C4-2B (cell line): ENCODE measurements around the gene OR2A2.

Experiments used
- ZFX ChIP-seq: fragments of 450-650 bp; IDR thresholded peaks from 2 replicates; pipeline ENCODE4 v1.6.1; 2017
- TF ChIP-seq, protein P1 (sequence below): fragments of 450-650 bp; conservative IDR thresholded peaks from 2 replicates; pipeline ENCODE4 v1.5.1; 2017; ENCODE audit warnings: mild to moderate bottlenecking

DNA sequence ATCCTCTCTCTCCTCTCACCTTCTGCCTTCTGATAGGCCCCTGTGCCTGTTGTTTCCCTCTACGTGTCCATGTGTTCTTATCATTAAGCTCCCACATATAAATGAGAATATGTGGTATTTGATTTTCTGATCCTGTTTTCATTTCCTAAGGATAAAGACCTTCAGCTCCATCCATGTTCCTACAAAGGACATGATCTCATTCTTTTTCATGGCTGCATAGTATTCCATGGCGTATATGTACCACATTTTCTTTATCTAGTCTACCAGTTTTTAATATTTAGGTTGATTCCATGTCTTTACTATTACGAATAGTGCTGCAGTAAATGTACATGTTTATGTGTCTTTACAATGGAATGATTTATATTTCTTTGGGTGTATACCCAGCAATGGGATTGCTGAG lies 18.7 kb upstream of the OR2A2 start:
- TF ChIP-seq, protein P1, sequence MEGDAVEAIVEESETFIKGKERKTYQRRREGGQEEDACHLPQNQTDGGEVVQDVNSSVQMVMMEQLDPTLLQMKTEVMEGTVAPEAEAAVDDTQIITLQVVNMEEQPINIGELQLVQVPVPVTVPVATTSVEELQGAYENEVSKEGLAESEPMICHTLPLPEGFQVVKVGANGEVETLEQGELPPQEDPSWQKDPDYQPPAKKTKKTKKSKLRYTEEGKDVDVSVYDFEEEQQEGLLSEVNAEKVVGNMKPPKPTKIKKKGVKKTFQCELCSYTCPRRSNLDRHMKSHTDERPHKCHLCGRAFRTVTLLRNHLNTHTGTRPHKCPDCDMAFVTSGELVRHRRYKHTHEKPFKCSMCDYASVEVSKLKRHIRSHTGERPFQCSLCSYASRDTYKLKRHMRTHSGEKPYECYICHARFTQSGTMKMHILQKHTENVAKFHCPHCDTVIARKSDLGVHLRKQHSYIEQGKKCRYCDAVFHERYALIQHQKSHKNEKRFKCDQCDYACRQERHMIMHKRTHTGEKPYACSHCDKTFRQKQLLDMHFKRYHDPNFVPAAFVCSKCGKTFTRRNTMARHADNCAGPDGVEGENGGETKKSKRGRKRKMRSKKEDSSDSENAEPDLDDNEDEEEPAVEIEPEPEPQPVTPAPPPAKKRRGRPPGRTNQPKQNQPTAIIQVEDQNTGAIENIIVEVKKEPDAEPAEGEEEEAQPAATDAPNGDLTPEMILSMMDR: no peak
- no peak for TF ChIP-seq ZFX
